Gastrocnemius medialis (tissue), 4 donors: ENCODE data around the gene TBC1D10A.

Source experiments
- POLR2A ChIP-seq, 2 donors: fragments of 450-650 bp; IDR thresholded peaks; one replicate each; pipeline ENCODE4 v1.6.1; 2017; ENCODE audit warnings: antibody characterized with exemption in 2 of 2, mild to moderate bottlenecking in 2 of 2, moderate library complexity in 2 of 2
- TF ChIP-seq, protein P1 (sequence below), 5 experiments: fragments of 450-650 bp in 3 of 5; fragments of 200-600 bp in 2 of 5; sonication (generic) in 2 of 5; IDR thresholded peaks in 4 of 5; conservative IDR thresholded peaks in 1 of 5; 1 replicate in 4 of 5; 2 replicates in 1 of 5; pipeline ENCODE4 v1.5.1; 2016 to 2019; ENCODE audit warnings: antibody characterized with exemption in 5 of 5, mild to moderate bottlenecking in 3 of 5, moderate library complexity in 3 of 5

GRCh38 chr22:30275625-30276024 lies 51.1 kb downstream of the TBC1D10A start:
- TF ChIP-seq, protein P1, sequence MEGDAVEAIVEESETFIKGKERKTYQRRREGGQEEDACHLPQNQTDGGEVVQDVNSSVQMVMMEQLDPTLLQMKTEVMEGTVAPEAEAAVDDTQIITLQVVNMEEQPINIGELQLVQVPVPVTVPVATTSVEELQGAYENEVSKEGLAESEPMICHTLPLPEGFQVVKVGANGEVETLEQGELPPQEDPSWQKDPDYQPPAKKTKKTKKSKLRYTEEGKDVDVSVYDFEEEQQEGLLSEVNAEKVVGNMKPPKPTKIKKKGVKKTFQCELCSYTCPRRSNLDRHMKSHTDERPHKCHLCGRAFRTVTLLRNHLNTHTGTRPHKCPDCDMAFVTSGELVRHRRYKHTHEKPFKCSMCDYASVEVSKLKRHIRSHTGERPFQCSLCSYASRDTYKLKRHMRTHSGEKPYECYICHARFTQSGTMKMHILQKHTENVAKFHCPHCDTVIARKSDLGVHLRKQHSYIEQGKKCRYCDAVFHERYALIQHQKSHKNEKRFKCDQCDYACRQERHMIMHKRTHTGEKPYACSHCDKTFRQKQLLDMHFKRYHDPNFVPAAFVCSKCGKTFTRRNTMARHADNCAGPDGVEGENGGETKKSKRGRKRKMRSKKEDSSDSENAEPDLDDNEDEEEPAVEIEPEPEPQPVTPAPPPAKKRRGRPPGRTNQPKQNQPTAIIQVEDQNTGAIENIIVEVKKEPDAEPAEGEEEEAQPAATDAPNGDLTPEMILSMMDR (IDR thresholded peaks at IDR 0.05 in 4 of 5, conservative IDR thresholded peaks at IDR 0.05 in 1 of 5), result no peak
- TF ChIP-seq POLR2A (IDR thresholded peaks at IDR 0.05), result no peak
